Activated T-cell treated with anti-CD3 and anti-CD28 coated beads, Interleukin-2, amount 50 U/mL, for 48 hours (primary cell): ENCODE results near the gene MIPEP.

Experiments used
- DNase-seq, 2 experiments: peaks; one replicate each; pipeline ENCODE4 v3.0.0-alpha.2; 2020

The MIPEP gene

DNA sequence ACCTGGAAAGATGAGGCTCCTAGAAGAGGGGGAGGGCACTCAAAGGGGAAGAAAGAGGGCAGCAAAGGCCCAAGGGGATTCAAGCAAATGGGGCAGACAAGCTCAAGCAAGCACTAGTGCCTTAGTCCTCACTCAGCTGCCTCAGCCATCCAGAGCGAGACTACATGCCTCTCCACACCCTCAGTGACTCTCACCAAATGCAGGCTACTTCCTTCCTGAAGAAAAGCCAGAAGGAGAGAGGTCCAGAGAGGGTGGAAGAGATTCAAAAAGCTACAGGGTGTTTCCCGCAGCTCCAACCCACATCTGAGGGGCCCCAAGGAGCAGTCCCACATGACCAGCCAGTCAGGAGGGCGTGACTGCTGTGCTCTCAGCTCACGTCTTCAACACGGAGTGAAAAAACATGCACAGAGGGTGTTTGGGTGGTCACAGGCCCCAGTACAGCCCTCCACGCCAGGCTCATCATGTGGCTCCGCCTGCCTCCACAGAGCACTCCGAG, 40.5 kb downstream of the MIPEP start:
- DNase-seq, result no peak

DNA sequence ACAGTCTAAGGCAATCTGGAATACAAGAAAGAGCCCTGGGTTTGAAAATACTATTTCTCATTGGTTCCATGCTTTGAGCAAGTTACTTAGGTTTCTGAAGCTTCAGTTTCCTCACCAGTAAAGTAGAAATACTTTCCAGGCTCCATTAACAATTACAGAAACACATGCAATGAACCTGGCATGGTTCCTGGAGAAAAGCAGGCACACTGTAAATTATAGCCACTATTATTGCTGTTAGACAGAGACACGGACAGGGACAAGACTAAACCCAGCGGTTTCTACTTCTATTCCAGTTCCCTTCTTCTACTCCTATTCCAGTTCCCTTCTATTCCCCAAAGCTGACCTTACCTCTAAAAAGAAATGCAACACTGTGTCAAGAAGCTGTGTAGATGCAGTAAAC, 41.2 kb downstream of the MIPEP start:
- DNase-seq, result no peak

DNA sequence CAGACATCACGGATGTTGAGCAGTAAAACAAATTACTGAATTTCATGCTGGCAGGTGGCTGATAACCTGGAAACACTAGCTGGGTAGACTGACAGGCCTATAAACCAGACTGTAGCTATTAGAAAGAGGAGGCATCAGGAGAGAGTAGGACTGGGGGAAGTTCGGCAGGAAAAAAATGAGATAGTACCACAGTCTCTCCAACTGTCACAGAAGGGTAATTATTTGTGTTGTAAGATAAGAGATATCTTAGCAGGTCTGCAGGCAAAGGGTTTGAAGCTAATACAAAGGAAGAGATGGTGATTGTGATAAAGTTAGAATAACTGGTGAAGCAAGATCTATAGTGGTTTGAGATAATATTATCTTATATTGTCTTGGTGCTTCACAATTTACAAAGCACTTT, 41.7 kb downstream of the MIPEP start:
- no peak for DNase-seq

DNA sequence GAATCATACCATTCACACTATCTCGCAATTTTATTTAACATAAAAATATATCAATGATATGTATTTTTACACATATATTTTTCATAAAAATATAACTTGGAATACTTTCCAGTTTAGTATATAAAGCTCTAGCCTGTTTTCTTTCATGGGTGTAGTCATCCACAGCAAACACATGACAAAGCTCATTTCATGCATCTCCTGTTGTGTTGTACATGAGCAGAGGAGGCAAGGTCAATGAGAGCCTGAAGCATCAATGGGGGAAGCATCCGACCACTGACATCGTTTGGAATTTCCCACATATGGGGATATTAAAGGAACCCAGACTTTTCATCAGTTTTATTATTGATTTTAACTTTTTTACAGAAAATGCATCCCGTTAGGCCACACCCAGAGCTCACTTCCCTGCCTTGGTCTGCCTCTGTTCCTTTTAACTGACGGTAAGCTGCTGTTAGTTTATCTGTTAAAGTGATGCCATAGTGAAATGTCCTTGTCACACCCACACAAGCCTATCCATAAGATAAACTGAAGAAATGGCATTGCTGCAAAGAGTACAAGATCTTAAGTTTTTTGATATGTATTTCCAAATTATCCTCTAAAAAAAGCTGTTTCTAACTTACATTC, 44.0 kb downstream of the MIPEP start:
- DNase-seq, result no peak

DNA sequence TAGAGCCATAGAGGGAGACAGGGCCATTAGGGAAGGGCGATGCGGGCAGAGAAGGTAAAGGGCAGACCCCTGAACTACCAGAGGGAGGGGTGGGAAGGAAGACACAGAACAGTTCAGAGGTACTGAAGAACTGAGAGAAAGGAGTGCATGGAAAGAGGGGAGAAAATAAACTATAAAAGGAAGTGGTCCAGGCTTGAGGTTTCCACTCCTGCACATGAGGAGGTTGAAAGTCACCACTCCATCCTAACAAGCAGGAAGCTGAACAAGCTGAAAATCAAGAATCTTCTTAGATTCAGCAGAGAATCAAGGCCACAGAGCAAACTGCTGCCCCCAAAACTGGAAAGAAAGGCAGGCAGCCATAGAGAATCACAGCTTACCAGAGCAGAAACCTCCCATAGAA, 45.1 kb downstream of the MIPEP start:
- no peak for DNase-seq

DNA sequence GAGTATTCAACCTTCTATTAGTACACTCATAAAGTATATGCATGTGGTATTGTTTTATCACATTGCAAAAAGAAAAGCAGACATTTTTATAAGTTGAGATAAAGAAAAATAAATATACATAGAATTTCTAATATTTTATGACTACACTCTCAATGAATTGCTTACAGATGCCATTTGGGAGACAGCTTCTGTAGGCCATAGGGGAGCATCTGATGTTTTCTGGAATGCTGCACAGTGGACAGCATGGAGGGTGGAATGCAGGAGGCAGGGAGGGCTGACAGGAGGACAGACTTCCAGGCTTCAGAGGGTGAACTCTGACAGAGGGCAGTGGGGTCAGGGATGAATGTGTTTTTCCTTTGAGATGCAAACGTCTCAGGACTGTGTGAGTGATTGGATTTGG, 45.8 kb downstream of the MIPEP start:
- DNase-seq, result no peak

DNA sequence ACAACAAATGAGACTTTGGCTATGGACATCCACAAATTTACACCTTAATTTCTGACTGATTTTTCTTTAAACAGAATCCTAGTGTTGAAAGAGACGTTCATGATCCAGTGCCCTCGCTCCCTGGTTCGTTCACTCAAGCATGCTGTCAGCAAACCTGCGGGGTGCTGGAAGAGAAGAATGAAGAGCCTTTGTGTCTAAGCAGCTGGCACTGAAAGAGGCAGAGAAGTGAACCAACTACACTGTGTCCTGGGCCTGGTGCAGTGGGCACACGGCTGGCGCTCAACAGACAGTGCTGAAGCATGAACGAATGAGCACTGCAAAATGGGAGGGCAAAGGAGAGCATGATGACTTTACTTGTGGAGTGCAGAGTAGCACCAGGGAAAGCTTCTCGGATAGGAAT, 46.8 kb downstream of the MIPEP start:
- DNase-seq, result no peak

DNA sequence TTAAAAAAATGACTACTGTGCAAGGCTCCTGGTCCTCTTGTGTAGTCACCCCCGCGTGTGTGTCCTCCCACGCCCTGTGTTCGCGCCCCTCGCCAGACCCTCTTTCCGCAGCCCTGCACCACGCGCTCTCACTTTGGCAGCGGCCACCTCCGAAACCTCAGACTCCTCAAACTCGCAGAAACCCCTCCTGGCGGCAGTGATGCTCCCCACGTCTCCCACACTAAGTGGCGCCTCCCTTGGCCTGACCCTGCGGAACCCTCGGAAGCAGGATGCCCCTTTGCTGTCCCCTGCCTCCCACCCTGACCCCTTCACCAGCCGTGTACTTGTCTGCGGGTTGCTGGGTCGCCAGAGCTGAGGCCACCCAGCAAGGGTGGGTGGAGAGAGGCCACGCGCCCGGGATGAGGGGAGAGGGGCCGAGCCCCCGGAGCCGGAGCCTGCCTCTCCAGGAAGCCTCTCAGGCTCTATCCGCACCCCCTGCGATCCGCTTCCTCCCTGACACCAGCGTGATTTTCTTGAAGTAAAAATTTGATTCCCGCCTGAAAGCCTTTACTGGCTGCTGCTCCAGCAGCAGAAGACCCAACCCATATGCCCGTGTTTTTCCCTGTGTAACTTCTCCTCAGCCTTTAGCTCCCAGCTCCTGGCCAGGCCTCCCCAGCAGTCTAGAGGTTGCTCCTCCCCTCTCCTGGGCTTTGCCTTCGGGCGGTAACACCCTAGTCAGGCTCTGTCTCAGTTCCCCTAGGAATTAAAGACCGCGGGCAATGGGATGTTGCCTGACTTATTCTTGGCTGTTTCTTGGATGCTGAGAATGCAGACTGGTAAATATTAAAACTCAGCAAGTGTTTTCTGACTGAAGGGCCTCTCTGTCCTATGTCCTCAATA, 55.2 kb downstream of the MIPEP start:
- DNase-seq, result no peak

DNA sequence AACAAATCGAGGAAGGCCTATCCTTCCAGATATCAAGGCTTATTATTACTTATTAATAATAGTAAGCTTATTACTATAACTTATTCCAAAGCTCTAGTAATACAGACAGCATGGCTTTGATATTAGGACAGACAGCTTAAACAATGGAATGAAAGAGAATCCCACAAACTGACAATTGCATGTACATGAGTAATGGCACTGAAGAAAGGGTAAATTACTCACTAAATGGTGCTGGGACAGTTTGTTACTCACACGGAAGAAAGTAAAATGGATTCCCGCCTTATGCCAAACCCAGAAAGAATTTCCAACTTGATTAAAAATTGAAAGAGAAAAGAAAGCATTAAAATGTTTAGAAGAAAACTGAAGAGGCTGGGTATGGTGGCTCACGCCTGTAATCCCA, 60.3 kb downstream of the MIPEP start:
- DNase-seq, result no peak

DNA sequence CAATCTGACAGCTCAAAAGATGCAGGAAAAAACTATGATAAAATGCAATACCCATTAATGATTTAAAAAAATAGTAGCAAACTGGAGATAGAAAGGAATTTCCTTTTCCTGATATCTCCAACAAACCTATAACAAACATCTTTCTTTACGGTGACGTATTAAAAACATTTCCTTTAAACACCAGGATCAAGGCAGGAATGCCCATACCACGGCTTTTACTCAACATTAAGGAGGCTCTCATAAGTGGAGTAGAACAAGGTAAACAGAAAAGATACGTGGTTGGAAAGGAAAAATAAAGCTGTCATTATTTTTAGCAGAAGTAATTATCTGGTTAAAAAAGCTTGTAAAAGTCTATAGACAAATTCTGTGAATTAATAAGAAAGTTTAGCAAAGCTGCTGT, 61.1 kb downstream of the MIPEP start:
- DNase-seq, result no peak

DNA sequence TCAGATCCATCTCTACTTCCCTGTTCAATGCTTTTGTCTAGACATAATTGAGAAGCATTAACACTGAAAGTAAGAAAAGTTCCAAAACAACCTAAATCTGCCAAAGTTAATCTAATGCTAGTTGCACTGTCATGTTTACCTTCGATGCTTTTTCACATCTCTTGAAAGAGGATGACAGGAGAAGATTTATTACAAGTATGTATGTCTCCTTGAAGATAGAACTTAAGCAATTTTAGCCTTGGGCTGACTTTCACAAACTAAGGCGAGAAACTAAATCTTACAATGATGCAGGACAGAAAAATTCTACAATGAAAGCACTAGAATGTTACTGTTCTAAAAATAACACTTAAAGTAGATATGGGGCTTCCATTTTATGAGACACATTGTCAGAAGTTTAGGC, 64.0 kb downstream of the MIPEP start:
- no peak for DNase-seq

DNA sequence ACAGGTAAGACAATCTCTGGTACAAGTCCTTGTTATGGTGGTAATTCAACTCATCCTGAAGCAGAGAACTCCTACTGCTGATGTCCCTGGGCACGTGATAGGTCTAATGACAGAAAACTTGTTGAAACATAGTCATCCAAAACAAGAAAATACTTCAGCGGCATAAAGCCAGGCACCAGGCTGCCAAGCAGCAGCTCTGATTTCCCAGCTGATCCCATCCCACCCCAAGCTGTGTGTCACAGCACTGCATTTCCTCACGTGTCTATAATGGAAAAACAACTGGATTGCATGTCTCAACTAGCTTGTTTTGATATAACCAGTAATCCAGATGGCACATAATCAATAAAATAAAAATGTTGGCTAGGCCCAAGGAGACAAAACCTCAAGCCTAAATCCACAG, 64.8 kb downstream of the MIPEP start:
- no peak for DNase-seq

DNA sequence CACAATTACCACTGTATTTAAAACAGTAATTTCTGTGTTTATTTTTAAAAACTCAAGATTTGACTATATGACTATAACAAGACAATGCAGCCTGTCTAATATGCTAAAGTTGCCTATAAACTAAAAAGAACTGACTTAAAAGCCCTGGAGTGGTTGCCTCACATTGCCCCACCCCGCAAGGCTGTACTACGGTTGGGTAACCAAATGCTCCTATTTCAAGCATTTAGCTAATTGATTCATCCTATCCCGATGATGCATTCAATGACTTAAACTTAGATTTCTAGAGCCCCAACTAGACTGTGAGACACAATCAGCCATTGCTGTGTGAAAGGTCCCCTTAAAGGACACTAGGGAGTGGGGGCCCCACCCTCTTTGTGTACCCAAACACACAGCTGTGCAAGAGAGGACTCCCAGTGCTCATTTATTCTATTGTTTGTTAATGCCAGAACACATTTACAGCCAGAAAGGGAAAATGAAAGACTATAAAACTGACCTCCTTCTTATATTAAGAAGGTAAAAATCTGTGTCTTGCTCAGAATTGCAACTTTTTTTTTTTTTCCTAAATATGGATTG, 66.9 kb downstream of the MIPEP start:
- no peak for DNase-seq

DNA sequence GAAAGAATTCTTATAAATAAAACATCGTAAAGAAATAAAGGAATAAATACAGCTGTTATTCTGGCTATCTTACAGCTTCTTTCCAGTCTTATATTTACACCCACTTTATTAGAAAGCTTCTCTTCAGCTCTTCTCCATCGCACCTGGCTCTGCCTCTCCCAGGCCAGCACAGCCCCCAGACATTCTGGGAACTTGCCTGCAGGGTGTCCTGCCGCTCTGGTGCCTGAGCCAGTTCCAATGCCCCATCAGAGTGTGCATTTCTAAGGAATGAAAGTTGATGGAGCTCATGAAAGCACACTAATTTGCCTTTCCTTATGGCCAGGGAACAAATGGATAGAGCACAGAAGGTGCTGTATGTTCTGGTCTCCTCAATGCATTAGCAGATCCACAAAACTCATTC, 68.7 kb downstream of the MIPEP start:
- no peak for DNase-seq

DNA sequence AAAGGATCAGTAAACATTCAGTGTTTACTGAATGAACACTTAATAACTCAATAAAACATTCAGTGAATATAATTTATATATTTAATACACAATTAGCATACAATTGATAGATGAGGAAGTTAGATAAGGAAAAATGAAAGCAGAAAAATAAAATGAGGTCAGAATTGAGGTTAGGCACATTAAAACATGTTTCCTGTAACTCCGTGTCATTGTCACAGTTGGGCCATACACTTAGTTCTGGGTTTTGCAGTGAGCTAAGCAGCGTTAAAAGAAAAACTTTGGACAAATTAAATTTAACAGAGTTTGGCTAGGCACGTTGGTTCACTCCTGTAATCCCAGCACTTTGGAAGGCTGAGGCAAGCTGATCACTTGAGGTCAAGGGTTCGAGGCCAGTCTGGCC, 71.4 kb downstream of the MIPEP start:
- no peak for DNase-seq

DNA sequence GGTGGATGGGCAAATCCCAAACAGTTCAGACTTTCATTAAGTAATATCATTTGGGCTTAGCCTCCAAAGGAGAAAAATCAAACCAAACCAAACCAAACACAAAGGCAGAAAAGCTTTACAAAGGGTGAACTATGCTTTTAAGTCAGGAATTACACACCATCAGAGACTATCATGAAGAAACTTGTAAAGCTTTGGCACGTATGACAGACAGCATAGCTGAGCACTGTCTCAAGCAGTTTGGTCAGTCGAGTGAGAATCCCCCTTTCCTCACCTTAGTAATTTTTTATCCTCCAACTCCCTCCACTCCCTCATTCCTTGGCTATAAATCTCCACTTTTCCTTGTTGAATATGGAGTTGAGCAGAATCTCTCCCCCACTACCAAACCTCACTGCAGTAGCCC, 72.1 kb downstream of the MIPEP start:
- DNase-seq, result no peak

DNA sequence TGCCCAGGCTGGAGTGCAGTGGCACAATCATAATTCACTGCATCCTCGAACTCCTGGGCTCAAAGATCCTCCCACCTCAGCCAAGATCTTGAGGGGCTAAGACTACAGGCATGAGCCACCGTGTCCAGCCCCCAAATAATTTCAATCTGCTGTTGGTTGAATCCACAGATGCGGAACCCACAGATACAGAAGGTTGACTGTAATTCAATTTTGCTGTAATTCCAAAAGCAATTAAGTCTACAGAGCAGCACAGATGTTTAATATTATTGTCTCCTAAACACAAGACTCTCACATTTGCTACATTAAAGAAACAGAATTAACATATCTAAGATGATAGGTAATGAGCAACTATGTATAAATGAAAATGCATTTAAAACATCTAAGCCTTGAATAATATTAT, 75.6 kb downstream of the MIPEP start:
- DNase-seq, result no peak

DNA sequence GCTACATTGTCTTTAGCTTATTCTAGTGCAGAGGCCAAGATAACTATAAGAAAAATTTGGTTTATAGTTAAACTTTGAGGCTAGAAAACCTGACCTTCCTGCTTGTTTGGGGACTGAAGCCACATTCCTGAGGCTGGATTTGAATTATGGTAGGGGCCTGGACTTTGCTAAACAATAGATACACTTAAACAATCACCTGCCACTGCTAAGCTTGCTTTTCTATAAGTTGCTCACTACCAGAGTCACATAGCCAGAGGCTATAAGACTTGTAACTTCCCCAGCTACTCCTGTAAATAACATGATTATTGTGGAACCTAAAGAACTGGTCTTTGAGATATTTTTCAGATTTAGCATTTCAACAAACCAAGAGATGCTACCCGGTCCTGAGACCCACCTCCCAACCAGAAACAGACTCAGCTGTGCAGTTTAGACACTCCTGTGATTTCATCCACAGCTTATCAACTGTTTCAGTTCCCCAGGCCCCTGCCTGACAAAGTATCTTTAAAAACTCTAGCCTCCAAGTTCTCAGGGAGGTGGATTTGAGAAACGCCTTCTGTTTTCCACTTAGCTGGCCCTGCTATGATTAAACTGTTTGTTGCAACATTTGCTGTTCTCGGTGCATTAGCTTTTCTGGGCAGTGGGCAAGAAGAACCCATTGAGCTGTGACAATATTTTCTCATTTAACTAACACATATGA, 77.7 kb downstream of the MIPEP start:
- DNase-seq, result no peak

DNA sequence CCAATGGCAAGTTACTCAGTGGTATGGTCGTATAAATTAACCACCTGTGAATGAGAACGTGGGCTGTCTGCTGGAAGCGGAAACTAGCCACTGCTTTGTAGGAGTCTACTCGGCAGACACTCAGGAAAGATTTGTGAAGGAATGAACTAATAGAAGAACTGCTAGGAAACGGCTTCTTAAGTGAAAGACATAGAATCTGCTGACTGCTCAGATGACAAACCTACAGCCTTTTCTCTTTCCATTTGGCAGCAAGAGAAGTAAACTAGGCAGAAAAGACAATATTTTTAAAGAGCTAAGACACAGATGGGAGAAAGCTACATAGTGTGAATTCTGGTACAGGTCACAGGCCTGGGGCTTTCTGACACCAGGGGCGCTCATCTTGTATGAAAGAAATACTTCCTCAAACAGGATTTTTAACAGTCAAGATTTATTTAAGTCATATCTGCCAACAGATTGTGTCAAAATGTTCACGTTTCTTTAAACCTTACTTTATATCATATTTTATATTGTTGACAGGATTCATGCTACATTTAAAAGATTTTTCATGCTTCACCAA, 78.4 kb downstream of the MIPEP start:
- DNase-seq, result no peak

DNA sequence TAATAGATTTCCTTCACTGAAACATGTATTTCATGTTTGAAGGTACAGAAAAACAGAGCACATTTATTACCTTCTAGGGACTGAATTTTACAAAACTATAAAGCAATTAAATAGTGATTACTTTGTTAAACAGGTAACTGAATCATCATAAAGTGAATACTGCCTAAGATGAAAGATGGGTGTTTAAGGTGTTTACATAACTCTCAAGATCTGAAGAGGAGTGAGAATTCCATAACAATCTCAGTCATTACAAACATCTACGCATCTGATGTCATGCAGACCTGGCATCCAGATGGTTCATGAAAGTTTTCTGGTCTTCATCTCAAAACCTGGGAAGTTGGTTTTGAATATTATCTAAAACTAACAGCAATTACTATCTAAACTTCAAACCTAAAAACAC, 80.4 kb downstream of the MIPEP start:
- DNase-seq, result no peak

DNA sequence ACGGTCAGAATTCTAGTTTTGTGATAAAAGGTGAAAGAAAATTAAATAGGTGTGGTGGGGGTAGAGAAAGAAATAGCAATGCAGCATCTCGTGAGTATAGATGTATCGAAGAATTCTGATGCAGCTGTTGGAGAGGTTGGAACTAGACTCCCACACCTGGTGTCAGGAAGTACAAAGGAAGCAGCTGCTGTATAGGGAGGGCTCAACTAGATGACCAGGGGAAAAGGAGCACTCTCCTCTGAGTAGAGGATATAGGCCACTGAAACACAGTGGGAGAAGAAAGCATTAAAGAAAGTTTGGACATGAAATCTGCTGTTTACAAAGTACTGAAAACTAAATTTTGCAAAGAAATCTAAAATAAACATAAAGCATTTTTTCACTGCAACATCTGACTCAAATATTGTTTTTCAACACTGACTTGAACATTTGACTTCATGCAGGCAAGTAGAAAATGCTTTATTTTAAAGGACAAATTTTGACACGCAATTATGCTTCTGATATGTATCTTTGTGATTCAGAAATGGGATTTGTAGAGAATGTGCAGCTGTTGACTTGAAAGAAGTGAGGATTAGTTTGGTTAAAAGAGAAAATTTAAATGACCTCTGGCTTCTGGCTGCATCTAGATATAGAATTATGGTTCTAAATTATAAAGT, 82.2 kb downstream of the MIPEP start:
- no peak for DNase-seq

DNA sequence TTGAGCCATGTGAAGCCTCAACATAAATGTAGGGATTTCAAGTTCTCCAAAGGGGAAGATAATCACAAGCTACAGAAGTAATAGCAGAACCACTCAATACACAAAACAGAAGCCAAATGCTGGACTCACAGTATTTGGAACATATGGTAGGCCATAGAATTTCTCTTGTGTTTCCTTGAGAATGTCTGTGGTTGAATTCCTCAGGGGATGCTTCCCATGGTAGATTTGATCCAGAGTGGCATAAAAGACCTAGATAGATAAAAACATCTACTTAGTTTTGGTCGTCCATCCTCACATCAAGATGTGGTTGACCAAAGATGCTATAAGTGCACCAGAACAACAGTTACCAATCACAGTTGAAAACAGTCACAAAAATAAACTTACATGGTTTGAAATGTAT, 83.4 kb downstream of the MIPEP start:
- no peak for DNase-seq

DNA sequence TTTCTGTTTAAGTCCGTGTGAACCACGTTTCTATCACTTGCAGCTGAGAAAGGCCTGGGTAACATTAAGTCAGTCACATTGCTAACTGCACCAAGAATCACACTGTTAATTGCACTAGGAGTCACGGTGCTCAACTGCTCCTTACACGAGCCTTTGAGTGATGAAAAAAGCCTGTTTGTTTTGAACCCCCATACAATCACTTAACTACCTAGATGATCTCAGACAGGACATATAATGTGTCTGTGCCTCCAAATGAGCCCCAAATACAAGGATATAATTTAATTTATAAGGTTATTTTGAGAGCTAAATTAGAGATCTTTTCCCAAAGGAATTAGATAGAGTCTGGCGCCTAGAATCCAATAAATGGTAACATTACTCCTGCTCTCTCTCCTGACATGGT, 84.1 kb downstream of the MIPEP start:
- no peak for DNase-seq
